Sigmoid colon (tissue), 7 donors: ENCODE measurements around the gene BCL2L2. TPM values are rescaled to one million over a fixed set of nuclear protein-coding genes. Genes with fewer than 3 reads are reported as not detected.
"Not testable (repeated sequence)": the region's sequence is repeated elsewhere in the genome, so short reads cannot be mapped to it uniquely, and the experiment has no call there.

ENCODE experiments used
- DNase-seq: peaks from one replicate; pipeline ENCODE4 v3.0.0-alpha.2; 2019
- H3K27ac ChIP-seq, 4 donors: fragments of 200-600 bp; sonication (generic); one replicate each; pipeline ENCODE4 v1.5.1; 2016 to 2019; ENCODE audit warnings: mild to moderate bottlenecking in 1 of 4
- H3K27me3 ChIP-seq, 3 donors: fragments of 200-600 bp; sonication (generic); one replicate each; pipeline ENCODE4 v1.5.1; 2019; ENCODE audit warnings: mild to moderate bottlenecking in 1 of 3
- H3K36me3 ChIP-seq, 4 donors: fragments of 200-600 bp; sonication (generic); one replicate each; pipeline ENCODE4 v1.5.1; 2016 to 2019
- H3K4me1 ChIP-seq, 4 donors: fragments of 200-600 bp; sonication (generic); one replicate each; pipeline ENCODE4 v1.5.1; 2017 to 2019
- H3K4me3 ChIP-seq, 4 donors: fragments of 200-600 bp; sonication (generic); one replicate each; pipeline ENCODE4 v1.5.1; 2017 to 2019; ENCODE audit warnings: mild to moderate bottlenecking in 2 of 4, moderate library complexity in 1 of 4
- H3K9me3 ChIP-seq, 4 donors: fragments of 200-600 bp in 3 of 4; sonication (generic) in 3 of 4; one replicate each; pipeline versions ENCODE4 v1.5.1 to v1.6.1; 2013 to 2019
- CTCF ChIP-seq, 4 experiments: fragments of 450-650 bp in 3 of 4; fragments of 200-600 bp in 1 of 4; IDR thresholded peaks; one replicate each; pipeline ENCODE4 v1.5.1; 2016 to 2019; ENCODE audit warnings: antibody characterized with exemption in 4 of 4, mild to moderate bottlenecking in 3 of 4, moderate library complexity in 2 of 4
- EP300 ChIP-seq, 4 donors: sonication (generic); formaldehyde crosslinking; IDR thresholded peaks; one replicate each; pipeline ENCODE4 v1.6.1; 2017; ENCODE audit warnings: antibody characterized with exemption in 4 of 4
- POLR2A ChIP-seq, 2 donors: fragments of 450-650 bp; IDR thresholded peaks; one replicate each; pipeline ENCODE4 v1.6.1; 2016; ENCODE audit warnings: antibody characterized with exemption in 2 of 2, mild to moderate bottlenecking in 2 of 2, moderate library complexity in 2 of 2
- POLR2AphosphoS5 ChIP-seq, 4 donors: sonication (generic); formaldehyde crosslinking; IDR thresholded peaks; one replicate each; pipeline ENCODE4 v1.6.1; 2017; ENCODE audit warnings: antibody characterized with exemption in 4 of 4
- WGBS, 2 donors: extraction: QIAGEN DNeasy Blood & Tissue Kit; methylation state at CpG; one replicate each; pipeline ENCODE4 v1.1.7; 2013; 5-methylcytosine and 5-hydroxymethylcytosine counted together
- intact Hi-C: fragments of 100-400 bp; cut with DNase I; formaldehyde crosslinking; loops from one replicate; pipeline ENCODE4 v1.15.1; 2023
- polyA plus RNA-seq, 3 donors: library from polyadenylated mRNA; stranded (reverse); fragments of 200-250 nt; gene quantifications; one replicate each; pipeline ENCODE4 v1.2.3, GENCODE V29; 2013
- total RNA-seq, 4 donors: library from RNA; depleted of rRNA; stranded (reverse); fragments of >200 nt; gene quantifications; one replicate each; pipeline ENCODE4 v1.1.0, GENCODE V29; 2016
- donor health status: healthy with polysubstance abuse.
- donor health status: Bipolar disorder and iron deficiency.
- donor health status: healthy.

The BCL2L2 gene
- total and polyA plus RNA-seq, 7 donors = 57.0 to 118 (median 75.9) TPM

GRCh38 chr14:23275412-23275811 is 31.2 kb upstream of the BCL2L2 start:
- no peaks in the 10 kb centered on the region for H3K27me3 ChIP-seq
- no peak overlapping the region for H3K4me3 ChIP-seq
- no peaks in the 10 kb centered on the region for H3K9me3 ChIP-seq
- no peaks in the 10 kb centered on the region for H3K4me1 ChIP-seq
- peaks cover 0 to 15% (median 0%) of the 10 kb centered on the region in 4 donors for H3K36me3 ChIP-seq
- H3K27ac ChIP-seq = no peak overlapping the region
- no peak for DNase-seq
- 91 to 95% methylated on average over 2 of the region's 2 CpGs for WGBS, 2 donors
- intact Hi-C loops = no loop called here
- TF ChIP-seq EP300 (IDR thresholded peaks at IDR 0.05) (no peak), CTCF (IDR thresholded peaks at IDR 0.05) (no peak), POLR2A (IDR thresholded peaks at IDR 0.05) (no peak), POLR2AphosphoS5 (IDR thresholded peaks at IDR 0.05) (no peak)

- H3K4me3 ChIP-seq = no peak overlapping the region
- 48 to 84% methylated on average over 3 of the region's 3 CpGs for whole genome bisulfite sequencing, 2 donors
- H3K27ac ChIP-seq = no peak overlapping the region
- H3K9me3 ChIP-seq = no peaks in the 10 kb centered on the region
- intact Hi-C loops = no loop called here
- H3K27me3 ChIP-seq = no peaks in the 10 kb centered on the region
- H3K4me1 ChIP-seq = no peaks in the 10 kb centered on the region
- no peak for TF ChIP-seq POLR2AphosphoS5 (IDR thresholded peaks at IDR 0.05)
- TF ChIP-seq CTCF (IDR thresholded peaks at IDR 0.05) = no peak
- no peak for TF ChIP-seq EP300 (IDR thresholded peaks at IDR 0.05)
- no peak for TF ChIP-seq POLR2A (IDR thresholded peaks at IDR 0.05)
- H3K36me3 ChIP-seq = peaks cover 0 to 15% (median 0%) of the 10 kb centered on the region in 4 donors
- no peak for DNase-seq
These were observed 29.4 kb upstream of the BCL2L2 start for GRCh38 chr14:23277189-23277588.

- H3K4me1 ChIP-seq, DNase-seq, H3K4me3 ChIP-seq, intact Hi-C loops, H3K9me3 ChIP-seq, H3K27me3 ChIP-seq, H3K27ac ChIP-seq: not testable (repeated sequence)
- 80 to 93% methylated on average over 6 of the region's 6 CpGs for WGBS, 2 donors
- peaks cover 0 to 15% (median 0%) of the 10 kb centered on the region in 4 donors for H3K36me3 ChIP-seq
These were observed 28.7 kb upstream of the BCL2L2 start for GRCh38 chr14:23277928-23278327.

- H3K4me3 ChIP-seq = no peak overlapping the region
- no peak for DNase-seq
- 96% methylated on average over 6 of the region's 6 CpGs for WGBS, 2 donors
- no peaks in the 10 kb centered on the region for H3K9me3 ChIP-seq
- H3K27ac ChIP-seq = no peak overlapping the region
- H3K4me1 ChIP-seq = peaks cover 0 to 15% (median 13%) of the 10 kb centered on the region in 4 donors
- H3K27me3 ChIP-seq = no peaks in the 10 kb centered on the region
- intact Hi-C loops = no loop called here
- no peak for TF ChIP-seq CTCF (IDR thresholded peaks at IDR 0.05)
- no peak for TF ChIP-seq POLR2AphosphoS5 (IDR thresholded peaks at IDR 0.05)
- TF ChIP-seq POLR2A (IDR thresholded peaks at IDR 0.05) = no peak
- TF ChIP-seq EP300 (IDR thresholded peaks at IDR 0.05) = no peak
- peaks cover 0 to 6% (median 0%) of the 10 kb centered on the region in 4 donors for H3K36me3 ChIP-seq
These were observed 25.4 kb upstream of the BCL2L2 start for GRCh38 chr14:23281247-23281646.

- no peaks in the 10 kb centered on the region for H3K9me3 ChIP-seq
- H3K36me3 ChIP-seq = no peaks in the 10 kb centered on the region
- intact Hi-C loops = loop anchor here (2.0 kb wide), 1 partner anchor 16 kb away; no protein-coding TSS in a partner anchor
- H3K4me3 ChIP-seq = peak overlapping the region; percentile 73 to 99 (median 78)
- 24 to 29% methylated on average over 9 of the region's 9 CpGs for WGBS, 2 donors
- TF ChIP-seq POLR2A (IDR thresholded peaks at IDR 0.05) = no peak
- TF ChIP-seq POLR2AphosphoS5 (IDR thresholded peaks at IDR 0.05) = peak in 1 of 4 donors; percentile 18
- DNase-seq = no peak
- H3K27ac ChIP-seq = peak overlapping the region; percentile 91 to 100 (median 96)
- H3K4me1 ChIP-seq = peaks cover 0 to 25% (median 20%) of the 10 kb centered on the region in 4 donors
- H3K27me3 ChIP-seq = no peaks in the 10 kb centered on the region
These were observed 21.7 kb upstream of the BCL2L2 start for GRCh38 chr14:23284654-23285529.
